DOHH2 (cell line): Measurements from ENCODE around the gene CACNA1E.

Source experiments
- H3F3A ChIP-seq: fragments of 200-600 bp; sonication (generic), shearing (Covaris generic); 2 replicates; pipeline ENCODE4 v1.6.0; 2016; ENCODE audit warnings: antibody characterized with exemption, mild to moderate bottlenecking; ENCODE audit not compliant: control insufficient read depth, insufficient read depth
- H3K27ac ChIP-seq: fragments of 200-600 bp; sonication (generic); 2 replicates; pipeline ENCODE4 v1.5.1; 2014; ENCODE audit warnings: low read depth, mild to moderate bottlenecking, low read length, moderate library complexity
- H3K27me3 ChIP-seq: fragments of 200-600 bp; sonication (generic); 2 replicates; pipeline ENCODE4 v1.6.1; 2014; ENCODE audit warnings: mild to moderate bottlenecking, low read length, mixed read lengths; ENCODE audit not compliant: control insufficient read depth
- H3K36me3 ChIP-seq: fragments of 200-600 bp; sonication (generic); 2 replicates; pipeline ENCODE4 v1.6.1; 2014; ENCODE audit warnings: mild to moderate bottlenecking, low read length, moderate library complexity, mixed read lengths; ENCODE audit not compliant: control insufficient read depth
- H3K4me1 ChIP-seq: fragments of 200-600 bp; sonication (generic); 2 replicates; pipeline ENCODE4 v1.6.1; 2014; ENCODE audit warnings: mild to moderate bottlenecking, low read length, mixed read lengths; ENCODE audit not compliant: control insufficient read depth
- H3K4me2 ChIP-seq: fragments of 200-600 bp; sonication (generic); 2 replicates; pipeline ENCODE4 v1.6.0; 2014; ENCODE audit warnings: mild to moderate bottlenecking, low read length, moderate library complexity
- H3K4me3 ChIP-seq: fragments of 200-600 bp; sonication (generic); 2 replicates; pipeline ENCODE4 v1.5.1; 2014; ENCODE audit warnings: mild to moderate bottlenecking, low read length, mixed read lengths
- H3K79me2 ChIP-seq: fragments of 200-600 bp; sonication (generic); 2 replicates; pipeline ENCODE4 v1.6.1; 2014; ENCODE audit warnings: mild to moderate bottlenecking, low read length, mixed read lengths; ENCODE audit not compliant: control insufficient read depth
- H3K9me2 ChIP-seq: fragments of 200-600 bp; sonication (generic); replicated peaks from 2 replicates; pipeline ENCODE4 v1.6.1; 2014; ENCODE audit warnings: mild to moderate bottlenecking, low read length, mixed read lengths; ENCODE audit not compliant: control insufficient read depth
- H3K9me3 ChIP-seq: fragments of 200-600 bp; sonication (generic); 2 replicates; pipeline ENCODE4 v1.6.1; 2014; ENCODE audit warnings: antibody characterized with exemption, low read length, mixed read lengths; ENCODE audit not compliant: control insufficient read depth, insufficient read depth
- H4K20me1 ChIP-seq: fragments of 200-600 bp; sonication (generic); 2 replicates; pipeline ENCODE4 v1.6.0; 2014; ENCODE audit warnings: low read depth, mild to moderate bottlenecking, antibody characterized with exemption, low read length, moderate library complexity; ENCODE audit not compliant: control insufficient read depth, insufficient read depth
- EZH2phosphoT487 ChIP-seq: fragments of 200-600 bp; sonication (generic); IDR thresholded peaks from 2 replicates; pipeline ENCODE4 v1.6.1; 2017; ENCODE audit warnings: borderline replicate concordance, mild to moderate bottlenecking, antibody characterized with exemption, low read length, moderate library complexity, mixed read lengths
- TF ChIP-seq, protein P1 (sequence below): fragments of 200-600 bp; sonication (generic); IDR thresholded peaks from one replicate; pipeline ENCODE4 v1.5.1; 2014; ENCODE audit warnings: antibody characterized with exemption, mild to moderate bottlenecking, low read depth, low read length; ENCODE audit not compliant: poor library complexity, severe bottlenecking

Gene CACNA1E

DNA sequence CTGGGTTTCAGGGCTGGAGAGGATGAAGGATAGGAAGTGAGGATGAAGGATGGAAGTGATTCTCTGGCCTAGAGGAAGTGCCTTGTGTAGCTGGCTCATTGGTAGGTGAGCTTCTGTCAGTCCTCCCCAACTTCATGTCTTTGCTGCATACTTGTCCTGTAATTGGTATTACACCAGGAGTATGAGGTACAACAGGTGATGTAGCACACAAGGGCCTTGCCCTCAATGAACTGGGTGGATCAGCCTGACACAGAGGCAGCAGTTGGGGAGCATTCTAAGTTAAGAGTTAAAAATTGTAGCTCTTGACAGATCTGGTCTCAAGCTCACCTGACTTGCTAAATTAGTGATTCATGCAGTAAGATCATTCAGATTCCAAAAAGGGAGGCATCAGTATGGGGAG is 37.9 kb upstream of the CACNA1E start:
- Histone ChIP-seq H4K20me1 (no peaks in the 10 kb centered on the region), H3F3A (no peaks in the 10 kb centered on the region), H3K4me3 (no peak overlapping the region), H3K36me3 (no peaks in the 10 kb centered on the region), H3K27me3 (no peaks in the 10 kb centered on the region; the same call in 1 of the 2 replicates), H3K4me2 (no peak overlapping the region), H3K9me2 (no peaks in the 10 kb centered on the region), H3K4me1 (no peaks in the 10 kb centered on the region), H3K9me3 (no peaks in the 10 kb centered on the region), H3K27ac (no peak overlapping the region), H3K79me2 (no peaks in the 10 kb centered on the region)
- TF ChIP-seq, protein P1, sequence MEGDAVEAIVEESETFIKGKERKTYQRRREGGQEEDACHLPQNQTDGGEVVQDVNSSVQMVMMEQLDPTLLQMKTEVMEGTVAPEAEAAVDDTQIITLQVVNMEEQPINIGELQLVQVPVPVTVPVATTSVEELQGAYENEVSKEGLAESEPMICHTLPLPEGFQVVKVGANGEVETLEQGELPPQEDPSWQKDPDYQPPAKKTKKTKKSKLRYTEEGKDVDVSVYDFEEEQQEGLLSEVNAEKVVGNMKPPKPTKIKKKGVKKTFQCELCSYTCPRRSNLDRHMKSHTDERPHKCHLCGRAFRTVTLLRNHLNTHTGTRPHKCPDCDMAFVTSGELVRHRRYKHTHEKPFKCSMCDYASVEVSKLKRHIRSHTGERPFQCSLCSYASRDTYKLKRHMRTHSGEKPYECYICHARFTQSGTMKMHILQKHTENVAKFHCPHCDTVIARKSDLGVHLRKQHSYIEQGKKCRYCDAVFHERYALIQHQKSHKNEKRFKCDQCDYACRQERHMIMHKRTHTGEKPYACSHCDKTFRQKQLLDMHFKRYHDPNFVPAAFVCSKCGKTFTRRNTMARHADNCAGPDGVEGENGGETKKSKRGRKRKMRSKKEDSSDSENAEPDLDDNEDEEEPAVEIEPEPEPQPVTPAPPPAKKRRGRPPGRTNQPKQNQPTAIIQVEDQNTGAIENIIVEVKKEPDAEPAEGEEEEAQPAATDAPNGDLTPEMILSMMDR: no peak
- no peak for TF ChIP-seq EZH2phosphoT487

DNA sequence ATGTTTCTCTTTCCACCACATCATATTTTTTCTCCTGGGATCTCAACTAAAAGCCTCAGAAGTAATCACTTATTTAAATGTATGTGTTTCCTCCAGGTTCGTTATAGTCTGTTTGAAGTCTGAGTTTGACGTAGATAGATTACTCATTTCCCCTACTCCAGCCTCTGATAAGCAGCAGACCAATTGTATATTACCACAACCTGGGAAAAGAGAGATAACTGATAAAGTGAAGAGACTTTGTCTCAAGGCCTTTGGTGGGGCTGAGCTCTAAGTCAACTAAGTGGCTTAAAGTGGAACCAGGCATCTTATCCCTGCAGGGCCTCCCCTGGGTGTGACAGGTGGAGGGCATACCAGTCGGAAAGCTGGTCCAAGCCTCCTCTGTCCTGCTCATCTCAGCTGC is 34.9 kb upstream of the CACNA1E start:
- Histone ChIP-seq H3K4me1 (no peaks in the 10 kb centered on the region), H3F3A (no peaks in the 10 kb centered on the region), H3K9me2 (no peaks in the 10 kb centered on the region; the same call in 1 of the 2 replicates), H3K27ac (no peak overlapping the region), H3K4me3 (no peak overlapping the region), H3K9me3 (no peaks in the 10 kb centered on the region), H3K4me2 (no peak overlapping the region), H3K79me2 (no peaks in the 10 kb centered on the region), H3K27me3 (no peaks in the 10 kb centered on the region; the same call in 1 of the 2 replicates), H3K36me3 (no peaks in the 10 kb centered on the region), H4K20me1 (no peaks in the 10 kb centered on the region)
- TF ChIP-seq, protein P1: no peak
- no peak for TF ChIP-seq EZH2phosphoT487

- H3K79me2 ChIP-seq: no peaks in the 10 kb centered on the region
- no peaks in the 10 kb centered on the region for H3F3A ChIP-seq
- no peaks in the 10 kb centered on the region; the same call in 1 of the 2 replicates for H3K27me3 ChIP-seq
- no peak overlapping the region for H3K4me3 ChIP-seq
- H4K20me1 ChIP-seq: no peaks in the 10 kb centered on the region
- no peak overlapping the region for H3K4me2 ChIP-seq
- H3K9me3 ChIP-seq: no peaks in the 10 kb centered on the region
- no peak overlapping the region for H3K27ac ChIP-seq
- H3K9me2 ChIP-seq: no peaks in the 10 kb centered on the region; the same call in 1 of the 2 replicates
- H3K36me3 ChIP-seq: no peaks in the 10 kb centered on the region
- no peak for TF ChIP-seq EZH2phosphoT487
- TF ChIP-seq, protein P1: no peak
- H3K4me1 ChIP-seq: no peaks in the 10 kb centered on the region
Measured at GRCh38 chr1:181451661-181452230, 31.6 kb upstream of the CACNA1E start.
